DOHH2 (cell line): ENCODE results near the gene MEA1.
"Not testable (repeated sequence)": the region's sequence is repeated elsewhere in the genome, so short reads cannot be mapped to it uniquely, and the experiment has no call there.

Experiments used
- H3F3A ChIP-seq: fragments of 200-600 bp; sonication (generic), shearing (Covaris generic); 2 replicates; pipeline ENCODE4 v1.6.0; 2016; ENCODE audit warnings: antibody characterized with exemption, mild to moderate bottlenecking; ENCODE audit not compliant: control insufficient read depth, insufficient read depth
- H3K27ac ChIP-seq: fragments of 200-600 bp; sonication (generic); 2 replicates; pipeline ENCODE4 v1.5.1; 2014; ENCODE audit warnings: low read depth, mild to moderate bottlenecking, low read length, moderate library complexity
- H3K27me3 ChIP-seq: fragments of 200-600 bp; sonication (generic); 2 replicates; pipeline ENCODE4 v1.6.1; 2014; ENCODE audit warnings: mild to moderate bottlenecking, low read length, mixed read lengths; ENCODE audit not compliant: control insufficient read depth
- H3K36me3 ChIP-seq: fragments of 200-600 bp; sonication (generic); 2 replicates; pipeline ENCODE4 v1.6.1; 2014; ENCODE audit warnings: mild to moderate bottlenecking, low read length, moderate library complexity, mixed read lengths; ENCODE audit not compliant: control insufficient read depth
- H3K4me1 ChIP-seq: fragments of 200-600 bp; sonication (generic); 2 replicates; pipeline ENCODE4 v1.6.1; 2014; ENCODE audit warnings: mild to moderate bottlenecking, low read length, mixed read lengths; ENCODE audit not compliant: control insufficient read depth
- H3K4me2 ChIP-seq: fragments of 200-600 bp; sonication (generic); 2 replicates; pipeline ENCODE4 v1.6.0; 2014; ENCODE audit warnings: mild to moderate bottlenecking, low read length, moderate library complexity
- H3K4me3 ChIP-seq: fragments of 200-600 bp; sonication (generic); 2 replicates; pipeline ENCODE4 v1.5.1; 2014; ENCODE audit warnings: mild to moderate bottlenecking, low read length, mixed read lengths
- H3K79me2 ChIP-seq: fragments of 200-600 bp; sonication (generic); 2 replicates; pipeline ENCODE4 v1.6.1; 2014; ENCODE audit warnings: mild to moderate bottlenecking, low read length, mixed read lengths; ENCODE audit not compliant: control insufficient read depth
- H3K9me2 ChIP-seq: fragments of 200-600 bp; sonication (generic); replicated peaks from 2 replicates; pipeline ENCODE4 v1.6.1; 2014; ENCODE audit warnings: mild to moderate bottlenecking, low read length, mixed read lengths; ENCODE audit not compliant: control insufficient read depth
- H3K9me3 ChIP-seq: fragments of 200-600 bp; sonication (generic); 2 replicates; pipeline ENCODE4 v1.6.1; 2014; ENCODE audit warnings: antibody characterized with exemption, low read length, mixed read lengths; ENCODE audit not compliant: control insufficient read depth, insufficient read depth
- H4K20me1 ChIP-seq: fragments of 200-600 bp; sonication (generic); 2 replicates; pipeline ENCODE4 v1.6.0; 2014; ENCODE audit warnings: low read depth, mild to moderate bottlenecking, antibody characterized with exemption, low read length, moderate library complexity; ENCODE audit not compliant: control insufficient read depth, insufficient read depth
- CTCF ChIP-seq: fragments of 200-600 bp; sonication (generic); IDR thresholded peaks from one replicate; pipeline ENCODE4 v1.5.1; 2014; ENCODE audit warnings: antibody characterized with exemption, mild to moderate bottlenecking, low read depth, low read length; ENCODE audit not compliant: poor library complexity, severe bottlenecking
- EZH2phosphoT487 ChIP-seq: fragments of 200-600 bp; sonication (generic); IDR thresholded peaks from 2 replicates; pipeline ENCODE4 v1.6.1; 2017; ENCODE audit warnings: borderline replicate concordance, mild to moderate bottlenecking, antibody characterized with exemption, low read length, moderate library complexity, mixed read lengths

MEA1 gene

GRCh38 chr6:43043310-43043709 is 29.6 kb upstream of the MEA1 start:
- no peaks in the 10 kb centered on the region for H3K4me1 ChIP-seq
- H3K4me2 ChIP-seq = no peak overlapping the region
- TF ChIP-seq EZH2phosphoT487 (no peak), CTCF (no peak)
- H3F3A ChIP-seq = no peaks in the 10 kb centered on the region
- no peaks in the 10 kb centered on the region for H3K27me3 ChIP-seq
- H4K20me1 ChIP-seq = no peaks in the 10 kb centered on the region
- peaks cover 10% of the 10 kb centered on the region; the same call in 1 of the 2 replicates for H3K36me3 ChIP-seq
- H3K27ac ChIP-seq = no peak overlapping the region
- no peaks in the 10 kb centered on the region for H3K9me3 ChIP-seq
- no peaks in the 10 kb centered on the region for H3K9me2 ChIP-seq
- H3K79me2 ChIP-seq = no peaks in the 10 kb centered on the region
- no peak overlapping the region for H3K4me3 ChIP-seq

- H3K36me3 ChIP-seq = peaks cover 12% of the 10 kb centered on the region; the same call in 1 of the 2 replicates
- H3K27ac ChIP-seq, H3K9me2 ChIP-seq, H3K4me3 ChIP-seq, H3K4me1 ChIP-seq, H3K79me2 ChIP-seq, H3K9me3 ChIP-seq, H3F3A ChIP-seq, H4K20me1 ChIP-seq, H3K4me2 ChIP-seq, H3K27me3 ChIP-seq: not testable (repeated sequence)
These were observed 27.7 kb upstream of the MEA1 start for GRCh38 chr6:43041475-43041874.

GRCh38 chr6:43040542-43041257 is 27.0 kb upstream of the MEA1 start:
- Histone ChIP-seq H3K4me3 (no peak overlapping the region), H4K20me1 (no peaks in the 10 kb centered on the region), H3K27me3 (no peaks in the 10 kb centered on the region), H3F3A (no peaks in the 10 kb centered on the region), H3K4me1 (no peaks in the 10 kb centered on the region), H3K36me3 (peaks cover 15% of the 10 kb centered on the region; the same call in 1 of the 2 replicates), H3K4me2 (no peak overlapping the region), H3K27ac (no peak overlapping the region), H3K9me3 (no peaks in the 10 kb centered on the region), H3K79me2 (no peaks in the 10 kb centered on the region), H3K9me2 (no peaks in the 10 kb centered on the region)
- TF ChIP-seq EZH2phosphoT487 = no peak
- TF ChIP-seq CTCF = no peak

GRCh38 chr6:43038727-43039126 is 25.0 kb upstream of the MEA1 start:
- Histone ChIP-seq H3K27me3 (no peaks in the 10 kb centered on the region), H3K4me1 (no peaks in the 10 kb centered on the region), H3K27ac (no peak overlapping the region), H3K79me2 (no peaks in the 10 kb centered on the region), H3K36me3 (peaks cover 20% of the 10 kb centered on the region), H3K9me3 (no peaks in the 10 kb centered on the region), H3F3A (no peaks in the 10 kb centered on the region), H4K20me1 (no peaks in the 10 kb centered on the region), H3K9me2 (no peaks in the 10 kb centered on the region), H3K4me2 (no peak overlapping the region), H3K4me3 (no peak overlapping the region)
- TF ChIP-seq EZH2phosphoT487 = no peak
- TF ChIP-seq CTCF = no peak
